Epithelial cell of proximal tubule (primary cell): ENCODE measurements around the gene IL1RL1. TPM values are rescaled to one million over a fixed set of nuclear protein-coding genes. Genes with fewer than 3 reads are reported as not detected.

ENCODE experiments used
- DNase-seq: peaks from one replicate; pipeline ENCODE4 v3.0.0-alpha.2; 2011; ENCODE audit warnings: low read depth
- H3K4me3 ChIP-seq: 2 replicates; pipeline ENCODE4 v1.5.1; 2011; ENCODE audit warnings: low read depth, mild to moderate bottlenecking, low read length
- total RNA-seq: library from RNA; depleted of rRNA; stranded (reverse); fragments of >200 nt; gene quantifications from 2 replicates; pipeline ENCODE4 v1.2.3, GENCODE V29; 2015
- TF ChIP-seq, protein P1 (sequence below): conservative IDR thresholded peaks from 2 replicates; pipeline ENCODE4 v1.5.1; 2012; ENCODE audit warnings: low read depth, mild to moderate bottlenecking, low read length

IL1RL1 gene
- total RNA-seq, 1 donor from 2014 or later: 4.7 TPM

DNA sequence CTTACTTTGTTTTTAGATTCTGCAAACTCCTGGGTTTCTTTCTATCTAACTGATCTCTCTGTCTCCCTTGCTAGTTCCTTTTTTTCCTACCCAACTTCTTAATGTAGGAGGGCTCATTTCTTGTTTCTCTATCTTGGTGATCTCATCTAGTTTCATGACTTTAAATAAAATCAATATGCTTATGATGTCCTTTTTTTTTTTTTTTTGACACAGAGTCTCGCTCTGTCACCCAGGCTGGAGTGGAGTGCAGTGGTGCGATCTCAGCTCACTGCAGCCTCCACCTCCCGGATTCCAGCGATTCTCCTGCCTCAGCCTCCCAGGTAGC, 42.2 kb upstream of the IL1RL1 start:
- TF ChIP-seq, protein P1, sequence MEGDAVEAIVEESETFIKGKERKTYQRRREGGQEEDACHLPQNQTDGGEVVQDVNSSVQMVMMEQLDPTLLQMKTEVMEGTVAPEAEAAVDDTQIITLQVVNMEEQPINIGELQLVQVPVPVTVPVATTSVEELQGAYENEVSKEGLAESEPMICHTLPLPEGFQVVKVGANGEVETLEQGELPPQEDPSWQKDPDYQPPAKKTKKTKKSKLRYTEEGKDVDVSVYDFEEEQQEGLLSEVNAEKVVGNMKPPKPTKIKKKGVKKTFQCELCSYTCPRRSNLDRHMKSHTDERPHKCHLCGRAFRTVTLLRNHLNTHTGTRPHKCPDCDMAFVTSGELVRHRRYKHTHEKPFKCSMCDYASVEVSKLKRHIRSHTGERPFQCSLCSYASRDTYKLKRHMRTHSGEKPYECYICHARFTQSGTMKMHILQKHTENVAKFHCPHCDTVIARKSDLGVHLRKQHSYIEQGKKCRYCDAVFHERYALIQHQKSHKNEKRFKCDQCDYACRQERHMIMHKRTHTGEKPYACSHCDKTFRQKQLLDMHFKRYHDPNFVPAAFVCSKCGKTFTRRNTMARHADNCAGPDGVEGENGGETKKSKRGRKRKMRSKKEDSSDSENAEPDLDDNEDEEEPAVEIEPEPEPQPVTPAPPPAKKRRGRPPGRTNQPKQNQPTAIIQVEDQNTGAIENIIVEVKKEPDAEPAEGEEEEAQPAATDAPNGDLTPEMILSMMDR: no peak
- no peak overlapping the region for H3K4me3 ChIP-seq
- no peak for DNase-seq

DNA sequence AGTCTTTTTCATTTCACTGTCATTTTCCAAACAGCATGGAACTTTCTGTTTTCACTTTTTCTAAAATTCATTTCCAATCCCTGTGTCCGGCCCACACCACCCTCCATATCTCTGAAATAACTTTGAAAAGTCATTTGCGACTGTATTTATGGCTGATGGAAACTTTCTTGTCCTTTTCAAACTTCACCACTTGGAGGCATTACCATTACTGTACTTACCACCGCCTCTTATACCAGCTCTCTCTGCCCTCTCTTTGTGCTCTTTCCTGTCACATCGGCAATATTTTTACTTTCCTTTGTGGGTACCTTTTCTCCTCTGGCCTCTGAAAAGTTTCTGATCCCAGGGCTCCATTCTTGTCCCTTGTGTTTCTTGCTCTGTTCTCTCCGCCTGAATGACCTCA, 39.5 kb upstream of the IL1RL1 start:
- TF ChIP-seq, protein P1: peak; percentile 20
- no peak for DNase-seq
- no peak overlapping the region for H3K4me3 ChIP-seq

DNA sequence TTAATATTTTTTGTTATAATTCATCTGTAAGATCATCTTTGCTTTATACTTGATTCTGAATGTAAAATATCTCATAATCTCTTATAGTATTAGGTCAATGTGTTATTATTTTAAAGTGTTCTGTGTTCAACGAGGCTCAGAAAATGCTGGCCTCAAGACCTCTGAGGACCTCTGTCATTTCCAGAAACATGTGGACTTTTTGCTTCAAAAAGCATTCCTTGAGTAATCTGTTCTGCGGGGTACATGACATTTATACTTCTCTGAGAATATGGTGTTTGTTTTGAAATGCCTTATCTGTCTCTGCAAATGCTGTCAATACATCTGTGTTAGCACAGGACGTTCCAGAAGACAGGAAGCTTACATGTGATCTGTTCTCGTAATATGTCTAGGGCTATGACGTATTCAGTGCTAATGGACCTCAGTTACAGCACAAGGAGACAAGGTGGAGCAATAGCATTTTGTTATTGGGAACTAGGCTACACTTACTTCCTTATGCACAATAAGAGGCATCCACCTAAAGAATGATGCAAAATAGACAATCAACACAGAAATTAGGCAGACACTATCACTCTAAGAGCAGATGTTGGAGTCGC, 37.6 kb upstream of the IL1RL1 start:
- H3K4me3 ChIP-seq: no peak overlapping the region
- DNase-seq: no peak
- TF ChIP-seq, protein P1: no peak

DNA sequence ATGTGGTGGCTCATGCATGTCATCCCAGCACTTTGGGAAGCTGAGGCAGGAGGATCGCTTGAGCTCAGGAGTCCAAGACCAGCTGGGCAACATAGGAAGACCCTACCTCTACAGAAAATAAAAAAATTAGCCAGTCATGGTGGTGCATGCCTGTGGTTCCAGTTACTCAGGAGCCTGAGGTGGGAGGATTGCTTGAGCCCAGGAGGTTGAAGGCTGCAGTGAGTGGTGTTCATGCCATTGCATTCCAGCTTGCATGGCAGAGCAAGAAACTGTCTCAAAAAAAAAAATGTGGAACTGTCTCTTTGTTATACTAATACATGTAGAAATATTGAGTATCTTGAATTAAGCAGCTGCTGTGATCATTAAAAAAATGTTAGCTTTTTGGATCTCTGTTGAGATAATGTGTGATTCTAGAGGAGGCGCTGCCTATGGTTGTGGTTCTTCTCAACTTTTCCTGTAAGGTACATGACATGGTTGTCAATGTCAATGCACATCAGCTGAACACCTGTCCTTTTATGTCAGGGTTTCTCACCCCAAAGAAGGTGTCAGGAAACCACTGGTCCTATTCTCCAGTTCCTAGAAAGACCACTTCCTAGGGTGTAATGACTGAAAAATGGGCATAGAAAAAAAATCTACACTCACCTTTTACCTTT, 34.7 kb upstream of the IL1RL1 start:
- no peak overlapping the region for H3K4me3 ChIP-seq
- TF ChIP-seq, protein P1: no peak
- no peak for DNase-seq

DNA sequence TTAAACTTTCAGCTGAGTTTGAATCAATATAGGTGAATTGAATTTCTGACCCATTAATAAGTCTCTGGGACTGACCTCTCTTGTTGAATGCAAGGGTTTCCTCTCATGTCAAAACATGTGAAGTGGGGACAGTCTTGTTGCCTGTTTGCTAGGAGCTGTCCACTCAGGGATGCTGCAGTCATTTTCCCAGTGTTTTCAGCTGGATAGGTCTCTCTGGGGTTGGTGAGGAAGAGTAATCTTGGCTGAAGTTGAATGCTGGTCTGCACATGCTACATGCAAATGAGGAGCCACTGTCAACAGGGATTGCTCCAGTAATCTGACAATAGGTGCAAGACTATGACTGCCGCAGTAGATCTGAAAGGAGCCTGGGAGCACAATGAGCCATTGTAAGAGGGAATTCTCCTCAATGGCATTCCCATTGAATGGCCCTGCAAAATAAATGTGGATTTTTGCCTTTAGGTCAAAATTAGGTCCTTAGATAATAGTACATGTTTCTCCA, 34.1 kb upstream of the IL1RL1 start:
- DNase-seq: no peak
- TF ChIP-seq, protein P1: no peak
- no peak overlapping the region for H3K4me3 ChIP-seq

DNA sequence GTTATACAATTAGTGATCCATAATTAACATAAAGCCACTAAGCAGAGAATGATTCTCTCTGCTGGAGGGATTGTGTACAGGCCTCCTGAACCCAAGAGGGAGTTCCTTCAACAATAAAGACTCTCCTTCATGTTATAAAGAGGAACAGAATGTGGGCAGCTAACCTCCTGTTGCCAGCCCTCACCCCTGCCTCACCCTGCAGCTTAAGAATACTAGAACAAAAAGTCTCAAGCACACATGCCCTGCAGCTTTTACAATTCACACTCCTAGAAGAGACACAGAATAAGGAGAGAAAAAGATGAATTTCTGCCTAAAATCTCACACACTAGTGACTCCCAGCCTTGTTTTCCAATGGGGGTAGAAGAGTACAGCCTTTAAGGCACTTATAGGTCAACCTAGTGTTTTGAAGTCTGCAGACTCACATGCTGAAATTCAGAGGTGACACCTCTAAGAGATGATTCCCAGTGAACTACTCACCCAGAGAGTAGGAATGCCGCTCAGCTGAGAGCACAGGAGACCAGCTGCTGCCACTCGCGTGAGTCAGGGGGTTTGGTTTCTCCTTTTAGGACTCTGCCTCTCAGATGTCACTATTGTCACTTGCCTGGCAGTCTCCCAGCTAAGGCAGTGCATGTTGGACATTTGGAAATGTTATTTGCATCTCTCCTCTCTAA, 32.5 kb upstream of the IL1RL1 start:
- DNase-seq: no peak
- TF ChIP-seq, protein P1: no peak
- H3K4me3 ChIP-seq: no peak overlapping the region
